OCI-LY7 (cell line): ENCODE data around the gene ZC3H12D.
"Not testable (repeated sequence)": the region's sequence is repeated elsewhere in the genome, so short reads cannot be mapped to it uniquely, and the experiment has no call there.

Experiments used
- EZH2phosphoT487 ChIP-seq: fragments of 200-600 bp; sonication (generic); IDR thresholded peaks from 2 replicates; pipeline ENCODE4 v1.6.1; 2018; ENCODE audit warnings: low read depth, borderline replicate concordance, mild to moderate bottlenecking, mixed run types, antibody characterized with exemption, low read length, moderate library complexity, mixed read lengths
- TF ChIP-seq, protein P1 (sequence below): fragments of 200-600 bp; sonication (generic); conservative IDR thresholded peaks from 2 replicates; pipeline ENCODE4 v1.5.1; 2014; ENCODE audit warnings: mild to moderate bottlenecking, antibody characterized with exemption, low read length, moderate library complexity, mixed read lengths

GRCh38 chr6:149494810-149495209, 10.0 kb upstream of the ZC3H12D start:
- TF ChIP-seq, protein P1, sequence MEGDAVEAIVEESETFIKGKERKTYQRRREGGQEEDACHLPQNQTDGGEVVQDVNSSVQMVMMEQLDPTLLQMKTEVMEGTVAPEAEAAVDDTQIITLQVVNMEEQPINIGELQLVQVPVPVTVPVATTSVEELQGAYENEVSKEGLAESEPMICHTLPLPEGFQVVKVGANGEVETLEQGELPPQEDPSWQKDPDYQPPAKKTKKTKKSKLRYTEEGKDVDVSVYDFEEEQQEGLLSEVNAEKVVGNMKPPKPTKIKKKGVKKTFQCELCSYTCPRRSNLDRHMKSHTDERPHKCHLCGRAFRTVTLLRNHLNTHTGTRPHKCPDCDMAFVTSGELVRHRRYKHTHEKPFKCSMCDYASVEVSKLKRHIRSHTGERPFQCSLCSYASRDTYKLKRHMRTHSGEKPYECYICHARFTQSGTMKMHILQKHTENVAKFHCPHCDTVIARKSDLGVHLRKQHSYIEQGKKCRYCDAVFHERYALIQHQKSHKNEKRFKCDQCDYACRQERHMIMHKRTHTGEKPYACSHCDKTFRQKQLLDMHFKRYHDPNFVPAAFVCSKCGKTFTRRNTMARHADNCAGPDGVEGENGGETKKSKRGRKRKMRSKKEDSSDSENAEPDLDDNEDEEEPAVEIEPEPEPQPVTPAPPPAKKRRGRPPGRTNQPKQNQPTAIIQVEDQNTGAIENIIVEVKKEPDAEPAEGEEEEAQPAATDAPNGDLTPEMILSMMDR: not testable (repeated sequence)
- not testable (repeated sequence) for TF ChIP-seq EZH2phosphoT487
